A549 (cell line): ENCODE results near the gene EPN2. TPM values are rescaled to one million over a fixed set of nuclear protein-coding genes. Genes with fewer than 3 reads are reported as not detected.

Experiments used
- ATAC-seq, 2 experiments: fragments of 200-7000 bp in 1 of 2; fragments of >200 bp in 1 of 2; cut with Nextera tagmentation in 1 of 2; cut with Tn5 transposase in 1 of 2; 3 replicates each; pipeline versions ENCODE4 v1.8.0 to v1.9.1; 2018 to 2020; ENCODE audit warnings: mild to moderate bottlenecking in 1 of 2, moderate library complexity in 1 of 2
- CTCF ChIA-PET: fragments of 300-600 bp; sonication (Branson Sonifier 250); formaldehyde crosslinking; extraction: SDS; loops from one replicate; lab custom pipeline; 2021; ENCODE audit warnings: antibody characterized with exemption, inconsistent platforms; lab: Yijun Ruan, JAX
- POLR2A ChIA-PET: fragments of 350-600 bp; formaldehyde crosslinking; extraction: SDS; loops from one replicate; lab custom pipeline; 2021; ENCODE audit warnings: antibody characterized with exemption, inconsistent platforms; lab: Yijun Ruan, JAX
- DNase-seq, 2 experiments: peaks; one replicate each; pipeline versions ENCODE4 v3.0.0 to v3.0.0-alpha.2; 2011 to 2016; ENCODE audit warnings: low read depth in 1 of 2, low spot score in 1 of 2
- FAIRE-seq: peaks from 2 replicates; lab custom pipeline; 2011; peaks lifted over from hg19 to GRCh38; lab: Jason Lieb, UNC
- H3K27ac ChIP-seq, 2 experiments: fragments of >200 bp; sonication (Bioruptor Twin); formaldehyde crosslinking; 3 replicates each; pipeline ENCODE4 v1.5.1; 2016 to 2017
- H3K4me1 ChIP-seq: fragments of >200 bp; sonication (Bioruptor Twin); formaldehyde crosslinking; 3 replicates; pipeline ENCODE4 v1.6.1; 2016
- H3K4me2 ChIP-seq: fragments of >200 bp; sonication (Bioruptor Twin); formaldehyde crosslinking; 3 replicates; pipeline ENCODE4 v1.6.1; 2016
- H3K4me3 ChIP-seq: fragments of >200 bp; sonication (Bioruptor Twin); formaldehyde crosslinking; 3 replicates; pipeline ENCODE4 v1.5.1; 2016
- H3K9me3 ChIP-seq: fragments of >200 bp; sonication (Bioruptor Twin); formaldehyde crosslinking; 3 replicates; pipeline ENCODE4 v1.6.1; 2016
- BHLHE40 ChIP-seq: IDR thresholded peaks from 2 replicates; pipeline ENCODE4 v1.6.1; 2012; ENCODE audit warnings: low read depth, low read length, inconsistent platforms
- CBX2 ChIP-seq: fragments of 200-600 bp; sonication (generic); IDR thresholded peaks from 2 replicates; pipeline ENCODE4 v1.6.1; 2016; ENCODE audit warnings: low read depth, mild to moderate bottlenecking, borderline replicate concordance
- CEBPB ChIP-seq, 2 experiments: fragments of >200 bp in 1 of 2; sonication (Bioruptor Twin) in 1 of 2; formaldehyde crosslinking in 1 of 2; IDR thresholded peaks; 2 replicates each; pipeline ENCODE4 v1.6.1; 2012 to 2016
- CHD4 ChIP-seq: fragments of 200-600 bp; sonication (generic); IDR thresholded peaks from 2 replicates; pipeline ENCODE4 v1.6.1; 2016; ENCODE audit warnings: antibody characterized with exemption, mild to moderate bottlenecking, borderline replicate concordance
- EHMT2 ChIP-seq: fragments of 200-600 bp; sonication (generic); IDR thresholded peaks from 2 replicates; pipeline ENCODE4 v1.6.1; 2016; ENCODE audit warnings: antibody characterized with exemption, low read depth, mild to moderate bottlenecking, moderate library complexity
- ESRRA ChIP-seq: fragments of 150-350 bp; IDR thresholded peaks from 2 replicates; pipeline ENCODE4 v1.6.1; 2014; ENCODE audit warnings: mild to moderate bottlenecking, low read length, borderline replicate concordance
- FOSL2 ChIP-seq, 2 experiments: fragments of 450-650 bp in 1 of 2; fragments of >200 bp in 1 of 2; sonication (Bioruptor Twin) in 1 of 2; formaldehyde crosslinking; IDR thresholded peaks; 2 replicates each; pipeline versions ENCODE4 v1.5.0 to v1.6.1; 2016 to 2020; ENCODE audit warnings: mild to moderate bottlenecking in 1 of 2, moderate library complexity in 1 of 2
- FOXS1 ChIP-seq: fragments of 250-450 bp; sonication (Bioruptor Pico); IDR thresholded peaks from 2 replicates; pipeline ENCODE4 v1.5.0; 2020; ENCODE audit warnings: mild to moderate bottlenecking, moderate library complexity
- GATA3 ChIP-seq: IDR thresholded peaks from 2 replicates; pipeline ENCODE4 v1.6.1; 2012; ENCODE audit warnings: borderline replicate concordance
- HOXA7 ChIP-seq: fragments of 250-450 bp; sonication (Bioruptor Pico); IDR thresholded peaks from 2 replicates; pipeline ENCODE4 v1.5.0; 2020; ENCODE audit warnings: mild to moderate bottlenecking, moderate library complexity
- HOXB5 ChIP-seq: fragments of 250-450 bp; sonication (Bioruptor Pico); IDR thresholded peaks from 2 replicates; pipeline ENCODE4 v1.5.0; 2020; ENCODE audit warnings: mild to moderate bottlenecking, moderate library complexity
- JUN ChIP-seq, 2 experiments: fragments of >200 bp; sonication (Bioruptor Twin); formaldehyde crosslinking; IDR thresholded peaks; 2 replicates in 1 of 2; 3 replicates in 1 of 2; pipeline ENCODE4 v1.6.1; 2016 to 2017
- JUNB ChIP-seq: fragments of >200 bp; sonication (Bioruptor Twin); formaldehyde crosslinking; IDR thresholded peaks from 2 replicates; pipeline ENCODE4 v1.6.1; 2016
- KDM1A ChIP-seq: fragments of 200-600 bp; sonication (generic); IDR thresholded peaks from 2 replicates; pipeline ENCODE4 v1.6.1; 2016; ENCODE audit warnings: low read depth, mild to moderate bottlenecking
- MAZ ChIP-seq: fragments of 150-350 bp; IDR thresholded peaks from 2 replicates; pipeline ENCODE4 v1.6.1; 2014; ENCODE audit warnings: antibody characterized with exemption, low read depth, low read length, borderline replicate concordance
- MYC ChIP-seq: IDR thresholded peaks from 2 replicates; pipeline ENCODE4 v1.6.1; 2012; ENCODE audit warnings: mild to moderate bottlenecking, inconsistent platforms, low read length, improper control_type of control experiment, borderline replicate concordance
- NFE2L2 ChIP-seq: fragments of 150-350 bp; conservative IDR thresholded peaks from 2 replicates; pipeline ENCODE4 v1.6.1; 2014; ENCODE audit warnings: low read length
- NPAS2 ChIP-seq: fragments of 250-450 bp; sonication (Bioruptor Pico); IDR thresholded peaks from 2 replicates; pipeline ENCODE4 v1.8.0; 2022; ENCODE audit warnings: mild to moderate bottlenecking, moderate library complexity, borderline replicate concordance
- PHF8 ChIP-seq: fragments of 200-600 bp; sonication (generic); IDR thresholded peaks from 2 replicates; pipeline ENCODE4 v1.6.1; 2016; ENCODE audit warnings: low read depth, mild to moderate bottlenecking, antibody characterized with exemption, moderate library complexity, borderline replicate concordance
- SREBF2 ChIP-seq: fragments of 450-650 bp; IDR thresholded peaks from 2 replicates; pipeline ENCODE4 v1.6.1; 2014; ENCODE audit warnings: mild to moderate bottlenecking, moderate library complexity
- ZSCAN20 ChIP-seq: fragments of 250-450 bp; sonication (Bioruptor Pico); IDR thresholded peaks from 2 replicates; pipeline ENCODE4 v1.8.0; 2022; ENCODE audit warnings: mild to moderate bottlenecking, moderate library complexity
- WGBS: methylation state at CpG from one replicate; pipeline ENCODE4 v1.1.6; 2017; ENCODE audit errors: missing lambda C conversion rate; 5-methylcytosine and 5-hydroxymethylcytosine counted together
- polyA plus RNA-seq, 4 experiments: library from polyadenylated mRNA; depleted of rRNA in 3 of 4; stranded (reverse); fragments of >200 nt; fragmentation: RNase III in 1 of 4; extraction: RNeasy Plus Mini Kit Qiagen cat#74134 plus additional on column Dnase treatment in 1 of 4; gene quantifications; 2 replicates in 3 of 4; 3 replicates in 1 of 4; pipeline ENCODE4 v1.2.3, GENCODE V29; 2011 to 2017
- TF ChIP-seq, protein P1 (sequence below): fragments of >200 bp; sonication (Bioruptor Twin); formaldehyde crosslinking; IDR thresholded peaks from 3 replicates; pipeline ENCODE4 v1.6.1; 2016
- TF ChIP-seq, protein P2 (sequence below): fragments of 200-600 bp; sonication (generic); IDR thresholded peaks from 2 replicates; pipeline ENCODE4 v1.6.1; 2016; ENCODE audit warnings: antibody characterized with exemption, mild to moderate bottlenecking, moderate library complexity
- TF ChIP-seq, protein P3 (sequence below): IDR thresholded peaks from 2 replicates; pipeline ENCODE4 v1.6.1; 2012; ENCODE audit warnings: low read depth, borderline replicate concordance
- TF ChIP-seq, protein P4 (sequence below): fragments of >200 bp; sonication (Bioruptor Twin); formaldehyde crosslinking; IDR thresholded peaks from 3 replicates; pipeline ENCODE4 v1.5.1; 2016

Gene EPN2
- polyA plus RNA-seq, 2 of the 4 experiments (the other 2 are of a cell fraction) = 32.1 to 33.8 TPM

DNA sequence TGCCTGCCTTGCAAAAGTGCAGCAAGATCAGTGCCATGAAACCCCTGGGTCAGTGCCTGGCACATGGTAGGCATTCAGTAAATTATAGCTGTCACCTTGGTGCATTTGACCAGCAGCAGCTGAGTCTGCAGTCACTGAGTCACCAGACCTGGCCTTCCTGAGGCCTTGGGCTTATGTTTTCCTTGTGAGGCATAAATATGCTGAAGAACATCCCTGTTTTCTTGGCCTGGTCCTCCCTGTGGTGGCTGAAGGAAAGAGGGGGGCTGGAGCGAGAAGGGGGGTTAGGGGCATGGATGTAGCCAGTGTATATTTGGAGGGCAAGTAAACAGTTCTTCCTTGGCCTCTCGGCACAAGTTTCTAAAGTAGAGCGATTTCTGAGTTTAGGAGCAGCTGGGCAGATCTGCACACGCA is 26.5 kb downstream of the EPN2 start:
- ChIA-PET CTCF (interaction anchor here (1.3 to 1.6 kb wide), 4 partner anchors 10 to 45 kb away, joined by 3 to 4 read pairs (median 4); no protein-coding TSS in a partner anchor), POLR2A (interaction anchor here (1.0 kb wide), 1 partner anchor 114 kb away, joined by 3 read pairs; no protein-coding TSS in a partner anchor)
- no peak for DNase-seq

DNA sequence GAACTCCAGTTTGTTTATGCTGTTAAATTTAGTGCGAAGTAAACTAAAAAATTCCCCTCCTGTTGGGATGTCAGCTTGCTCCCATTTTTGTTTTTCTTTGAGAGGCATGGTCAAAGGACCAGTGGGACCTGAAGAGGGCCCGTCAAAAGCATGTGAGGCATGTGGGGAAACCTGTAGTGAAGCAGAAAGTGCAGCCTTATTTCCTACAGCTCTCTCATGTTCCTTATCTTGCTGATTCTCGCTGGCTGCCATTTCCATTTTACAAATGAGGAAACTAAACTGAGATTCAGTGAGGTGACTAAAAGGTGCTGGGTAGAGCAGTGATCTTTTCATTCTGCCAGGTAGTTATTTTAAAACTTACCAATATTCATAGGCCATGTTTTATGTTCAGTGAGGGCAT is 27.1 kb downstream of the EPN2 start:
- no peaks in the 10 kb centered on the region for H3K9me3 ChIP-seq
- H3K4me1 ChIP-seq = peaks cover 29% of the 10 kb centered on the region
- ATAC-seq (no peak), FAIRE-seq (no peak), DNase-seq (no peak)
- ChIA-PET POLR2A (no interaction called here), CTCF (interaction anchor here (1.3 to 1.6 kb wide), 4 partner anchors 9 to 45 kb away, joined by 3 to 4 read pairs (median 4); no protein-coding TSS in a partner anchor)
- WGBS = 87% methylated on average over 3 of the region's 3 CpGs
- no peak for TF ChIP-seq CBX2
- no peak for TF ChIP-seq MYC
- no peak for TF ChIP-seq ZSCAN20 (CRISPR knock-in tag)
- no peak for TF ChIP-seq GATA3
- TF ChIP-seq CEBPB (IDR thresholded peaks at IDR 0.05) = no peak
- no peak for TF ChIP-seq HOXA7 (CRISPR knock-in tag)
- TF ChIP-seq, protein P1, sequence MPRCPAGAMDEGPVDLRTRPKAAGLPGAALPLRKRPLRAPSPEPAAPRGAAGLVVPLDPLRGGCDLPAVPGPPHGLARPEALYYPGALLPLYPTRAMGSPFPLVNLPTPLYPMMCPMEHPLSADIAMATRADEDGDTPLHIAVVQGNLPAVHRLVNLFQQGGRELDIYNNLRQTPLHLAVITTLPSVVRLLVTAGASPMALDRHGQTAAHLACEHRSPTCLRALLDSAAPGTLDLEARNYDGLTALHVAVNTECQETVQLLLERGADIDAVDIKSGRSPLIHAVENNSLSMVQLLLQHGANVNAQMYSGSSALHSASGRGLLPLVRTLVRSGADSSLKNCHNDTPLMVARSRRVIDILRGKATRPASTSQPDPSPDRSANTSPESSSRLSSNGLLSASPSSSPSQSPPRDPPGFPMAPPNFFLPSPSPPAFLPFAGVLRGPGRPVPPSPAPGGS = no peak
- TF ChIP-seq, protein P2, sequence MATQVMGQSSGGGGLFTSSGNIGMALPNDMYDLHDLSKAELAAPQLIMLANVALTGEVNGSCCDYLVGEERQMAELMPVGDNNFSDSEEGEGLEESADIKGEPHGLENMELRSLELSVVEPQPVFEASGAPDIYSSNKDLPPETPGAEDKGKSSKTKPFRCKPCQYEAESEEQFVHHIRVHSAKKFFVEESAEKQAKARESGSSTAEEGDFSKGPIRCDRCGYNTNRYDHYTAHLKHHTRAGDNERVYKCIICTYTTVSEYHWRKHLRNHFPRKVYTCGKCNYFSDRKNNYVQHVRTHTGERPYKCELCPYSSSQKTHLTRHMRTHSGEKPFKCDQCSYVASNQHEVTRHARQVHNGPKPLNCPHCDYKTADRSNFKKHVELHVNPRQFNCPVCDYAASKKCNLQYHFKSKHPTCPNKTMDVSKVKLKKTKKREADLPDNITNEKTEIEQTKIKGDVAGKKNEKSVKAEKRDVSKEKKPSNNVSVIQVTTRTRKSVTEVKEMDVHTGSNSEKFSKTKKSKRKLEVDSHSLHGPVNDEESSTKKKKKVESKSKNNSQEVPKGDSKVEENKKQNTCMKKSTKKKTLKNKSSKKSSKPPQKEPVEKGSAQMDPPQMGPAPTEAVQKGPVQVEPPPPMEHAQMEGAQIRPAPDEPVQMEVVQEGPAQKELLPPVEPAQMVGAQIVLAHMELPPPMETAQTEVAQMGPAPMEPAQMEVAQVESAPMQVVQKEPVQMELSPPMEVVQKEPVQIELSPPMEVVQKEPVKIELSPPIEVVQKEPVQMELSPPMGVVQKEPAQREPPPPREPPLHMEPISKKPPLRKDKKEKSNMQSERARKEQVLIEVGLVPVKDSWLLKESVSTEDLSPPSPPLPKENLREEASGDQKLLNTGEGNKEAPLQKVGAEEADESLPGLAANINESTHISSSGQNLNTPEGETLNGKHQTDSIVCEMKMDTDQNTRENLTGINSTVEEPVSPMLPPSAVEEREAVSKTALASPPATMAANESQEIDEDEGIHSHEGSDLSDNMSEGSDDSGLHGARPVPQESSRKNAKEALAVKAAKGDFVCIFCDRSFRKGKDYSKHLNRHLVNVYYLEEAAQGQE = no peak
- no peak for TF ChIP-seq ESRRA
- no peak overlapping the region for H3K4me3 ChIP-seq
- no peak overlapping the region for H3K4me2 ChIP-seq
- no peak overlapping the region for H3K27ac ChIP-seq

More for the DNA sequence above, 26.5 kb downstream of the EPN2 start:
- H3K27ac ChIP-seq = no peak overlapping the region
- FAIRE-seq (no peak), ATAC-seq (no peak; a peak in 1 of 6 replicates)
- no peak overlapping the region for H3K4me3 ChIP-seq
- H3K4me2 ChIP-seq = no peak overlapping the region
- H3K4me1 ChIP-seq = peaks cover 23% of the 10 kb centered on the region
- H3K9me3 ChIP-seq = no peaks in the 10 kb centered on the region
- whole genome bisulfite sequencing = 89% methylated on average over 4 of the region's 4 CpGs
- TF ChIP-seq JUN (IDR thresholded peaks at IDR 0.05) (no peak), FOSL2 (IDR thresholded peaks at IDR 0.05) (no peak), FOSL2 (CRISPR knock-in tag; IDR thresholded peaks at IDR 0.05) (no peak), SREBF2 (no peak), JUNB (no peak)
- TF ChIP-seq, protein P3, sequence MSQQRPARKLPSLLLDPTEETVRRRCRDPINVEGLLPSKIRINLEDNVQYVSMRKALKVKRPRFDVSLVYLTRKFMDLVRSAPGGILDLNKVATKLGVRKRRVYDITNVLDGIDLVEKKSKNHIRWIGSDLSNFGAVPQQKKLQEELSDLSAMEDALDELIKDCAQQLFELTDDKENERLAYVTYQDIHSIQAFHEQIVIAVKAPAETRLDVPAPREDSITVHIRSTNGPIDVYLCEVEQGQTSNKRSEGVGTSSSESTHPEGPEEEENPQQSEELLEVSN = no peak

DNA sequence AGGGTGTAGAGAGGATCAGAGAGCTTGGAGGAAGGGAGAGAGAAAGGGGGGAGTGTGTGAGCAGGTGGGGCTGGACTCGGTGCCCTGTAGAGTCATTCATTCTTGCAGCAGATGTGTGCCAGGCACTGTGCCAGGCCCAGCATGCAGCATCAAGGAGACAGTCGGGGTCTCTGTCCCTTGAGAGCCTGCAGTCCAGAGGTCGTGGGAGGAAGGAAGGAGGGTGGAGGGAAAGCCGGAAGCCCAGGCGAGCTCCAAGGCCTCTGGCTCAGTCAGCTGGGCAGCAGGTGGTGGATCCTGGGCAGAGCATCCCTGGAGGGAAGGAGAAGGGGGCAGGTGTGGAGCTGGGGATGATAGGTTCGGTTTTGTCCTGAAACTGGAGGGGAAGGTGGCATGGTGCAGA is 27.5 kb downstream of the EPN2 start:
- FAIRE-seq (no peak), DNase-seq (no peak), ATAC-seq (no peak)
- H3K4me2 ChIP-seq = no peak overlapping the region
- POLR2A ChIA-PET = no interaction called here
- H3K4me1 ChIP-seq = peaks cover 31% of the 10 kb centered on the region
- CTCF ChIA-PET = interaction anchor here (1.1 to 1.6 kb wide), 5 partner anchors 9 to 98 kb away, joined by 3 to 4 read pairs (median 3); partner anchors contain the start of gene B9D1
- H3K9me3 ChIP-seq = no peaks in the 10 kb centered on the region
- no peak overlapping the region for H3K4me3 ChIP-seq
- WGBS = 73% methylated on average over 6 of the region's 6 CpGs
- no peak overlapping the region for H3K27ac ChIP-seq
- TF ChIP-seq NFE2L2 (no peak), CBX2 (no peak), NPAS2 (CRISPR knock-in tag) (no peak), CHD4 (no peak), PHF8 (no peak), HOXB5 (no peak), FOXS1 (no peak), BHLHE40 (no peak), MYC (no peak), KDM1A (no peak), EHMT2 (no peak), MAZ (no peak), ZSCAN20 (CRISPR knock-in tag) (no peak)
- TF ChIP-seq, protein P4, sequence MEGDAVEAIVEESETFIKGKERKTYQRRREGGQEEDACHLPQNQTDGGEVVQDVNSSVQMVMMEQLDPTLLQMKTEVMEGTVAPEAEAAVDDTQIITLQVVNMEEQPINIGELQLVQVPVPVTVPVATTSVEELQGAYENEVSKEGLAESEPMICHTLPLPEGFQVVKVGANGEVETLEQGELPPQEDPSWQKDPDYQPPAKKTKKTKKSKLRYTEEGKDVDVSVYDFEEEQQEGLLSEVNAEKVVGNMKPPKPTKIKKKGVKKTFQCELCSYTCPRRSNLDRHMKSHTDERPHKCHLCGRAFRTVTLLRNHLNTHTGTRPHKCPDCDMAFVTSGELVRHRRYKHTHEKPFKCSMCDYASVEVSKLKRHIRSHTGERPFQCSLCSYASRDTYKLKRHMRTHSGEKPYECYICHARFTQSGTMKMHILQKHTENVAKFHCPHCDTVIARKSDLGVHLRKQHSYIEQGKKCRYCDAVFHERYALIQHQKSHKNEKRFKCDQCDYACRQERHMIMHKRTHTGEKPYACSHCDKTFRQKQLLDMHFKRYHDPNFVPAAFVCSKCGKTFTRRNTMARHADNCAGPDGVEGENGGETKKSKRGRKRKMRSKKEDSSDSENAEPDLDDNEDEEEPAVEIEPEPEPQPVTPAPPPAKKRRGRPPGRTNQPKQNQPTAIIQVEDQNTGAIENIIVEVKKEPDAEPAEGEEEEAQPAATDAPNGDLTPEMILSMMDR = no peak
